HFFc6 (cell line): Measurements from ENCODE around the gene CAB39. TPM values are rescaled to one million over a fixed set of nuclear protein-coding genes. Genes with fewer than 3 reads are reported as not detected.

ENCODE experiments used
- DNase-seq: peaks from one replicate; pipeline ENCODE4 v3.0.0-alpha.2; 2018
- H3K27ac Mint-ChIP-seq: 2 replicates; pipeline ENCODE4 v1.8.0; 2020; ENCODE audit warnings: mild to moderate bottlenecking, mixed read lengths
- H3K27me3 Mint-ChIP-seq: 2 replicates; pipeline ENCODE4 v1.8.0; 2021; ENCODE audit warnings: mild to moderate bottlenecking, moderate library complexity, mixed read lengths; ENCODE audit not compliant: insufficient read depth
- H3K36me3 Mint-ChIP-seq: 2 replicates; pipeline ENCODE4 v1.8.0; 2021; ENCODE audit warnings: low read depth, mixed read lengths
- H3K4me1 Mint-ChIP-seq: 2 replicates; pipeline ENCODE4 v1.8.0; 2020; ENCODE audit warnings: low read depth, mixed read lengths
- H3K4me3 Mint-ChIP-seq: 2 replicates; pipeline ENCODE4 v1.8.0; 2020; ENCODE audit warnings: mild to moderate bottlenecking, moderate library complexity, mixed read lengths
- H3K9me3 Mint-ChIP-seq: 2 replicates; pipeline ENCODE4 v1.8.0; 2020; ENCODE audit warnings: mild to moderate bottlenecking, mixed read lengths
- CTCF ChIP-seq: fragments of 200-600 bp; sonication (generic); IDR thresholded peaks from 2 replicates; pipeline ENCODE4 v1.5.0; 2021; ENCODE audit warnings: antibody characterized with exemption, mild to moderate bottlenecking
- total RNA-seq, 6 experiments: library from RNA; stranded (reverse); fragmentation: NEBNext Ultra II Directional; extraction: Animal tissue kit (Norgen Biotek cat#: 25700); gene quantifications; 2 replicates in 1 of 6; 3 replicates in 5 of 6; pipeline ENCODE4 v1.2.3, GENCODE V29; 2021

Gene CAB39
- total RNA-seq, 6 experiments from 2014 or later: 50.5 to 60.5 (median 55.4) TPM

GRCh38 chr2:230864605-230865306 is 152.1 kb downstream of the CAB39 start, which contains the start of gene ITM2C:
Gene ITM2C (plus strand): TSS chr2:230864942. CDS start chr2:230865026, 84 bp downstream.
- Mint-ChIP-seq H3K4me3 (peak within 1 kb of the TSS; percentile 89), H3K27me3 (peaks cover 15% of the 10 kb centered on the region), H3K36me3 (no peaks in the 10 kb centered on the region), H3K4me1 (peaks cover 7% of the 10 kb centered on the region), H3K27ac (peak within 1 kb of the TSS; percentile 32), H3K9me3 (no peaks in the 10 kb centered on the region)
- TF ChIP-seq CTCF: peak; percentile 61; the same call in 1 of the 2 replicates
- peak; percentile 37 for DNase-seq

DNA sequence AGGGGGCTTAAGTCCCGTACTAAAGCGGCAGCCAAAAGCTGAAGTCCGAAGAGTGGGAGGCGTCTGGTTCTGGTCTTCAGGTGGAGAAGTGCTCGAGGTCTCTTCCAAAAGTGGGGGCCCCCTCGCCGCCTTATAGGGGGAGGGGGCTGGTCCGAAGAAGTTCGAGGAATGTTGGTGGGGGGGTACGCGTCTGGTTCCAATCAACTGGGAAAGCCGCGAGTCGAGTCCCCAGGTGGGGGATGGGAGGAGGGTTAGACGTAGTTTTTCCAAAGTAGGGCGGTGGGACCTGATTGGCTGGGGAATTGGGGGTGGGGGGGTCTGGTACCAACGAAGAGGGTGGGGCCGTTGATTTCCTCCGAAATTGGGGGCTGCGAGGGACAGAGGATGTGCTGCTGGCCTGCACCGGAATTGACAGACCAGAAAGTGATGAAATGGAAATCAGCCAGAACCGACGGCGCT is 152.7 kb downstream of the CAB39 start:
- Mint-ChIP-seq H3K9me3 (no peaks in the 10 kb centered on the region), H3K4me3 (peak overlapping the region; percentile 89), H3K4me1 (peaks cover 7% of the 10 kb centered on the region), H3K27me3 (peaks cover 15% of the 10 kb centered on the region), H3K27ac (no peak overlapping the region), H3K36me3 (no peaks in the 10 kb centered on the region)
- TF ChIP-seq CTCF: no peak
- DNase-seq: no peak

- TF ChIP-seq CTCF: peak; percentile 25; the same call in 1 of the 2 replicates
- Mint-ChIP-seq H3K4me3 (peak overlapping the region; percentile 89), H3K36me3 (no peaks in the 10 kb centered on the region), H3K4me1 (peaks cover 7% of the 10 kb centered on the region), H3K27ac (no peak overlapping the region), H3K27me3 (peaks cover 15% of the 10 kb centered on the region), H3K9me3 (no peaks in the 10 kb centered on the region)
- DNase-seq: no peak
These were observed 153.4 kb downstream of the CAB39 start for GRCh38 chr2:230865766-230866755.

GRCh38 chr2:230866756-230867523 is 154.3 kb downstream of the CAB39 start:
- no peak for TF ChIP-seq CTCF
- peaks cover 7% of the 10 kb centered on the region for H3K4me1 Mint-ChIP-seq
- peaks cover 11% of the 10 kb centered on the region for H3K27me3 Mint-ChIP-seq
- no peaks in the 10 kb centered on the region for H3K9me3 Mint-ChIP-seq
- H3K4me3 Mint-ChIP-seq: 0 out of 2 replicates have a peak overlapping the region, but pooled peaks have one; percentile 17
- no peaks in the 10 kb centered on the region for H3K36me3 Mint-ChIP-seq
- no peak overlapping the region for H3K27ac Mint-ChIP-seq
- no peak for DNase-seq
